Measurements from ENCODE around the gene IGF2BP2.
"Not testable (repeated sequence)": the region's sequence is repeated elsewhere in the genome, so short reads cannot be mapped to it uniquely, and the experiment has no call there.

IGF2BP2 gene

DNA sequence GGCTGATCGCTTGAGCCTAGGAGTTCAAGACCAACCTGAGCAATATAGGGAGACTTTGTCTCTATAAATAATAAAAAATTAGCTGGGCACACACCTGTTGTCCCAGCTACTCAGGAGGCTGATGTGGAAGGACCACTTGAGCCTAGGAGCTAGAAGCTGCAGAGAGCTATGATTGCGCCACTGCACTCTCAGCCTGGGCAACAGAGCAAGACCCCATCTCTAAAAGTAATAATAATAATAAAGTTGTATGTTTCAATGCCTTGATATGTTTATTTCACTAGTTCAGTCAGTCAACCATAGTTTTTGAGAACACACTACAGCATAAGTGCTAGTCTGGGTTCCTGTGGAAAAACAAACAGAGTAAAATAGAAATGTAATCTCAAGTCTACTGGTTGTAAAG is 36.5 kb downstream of the IGF2BP2 start:
- H2AFZ ChIP-seq (ENCODE audit: low read length), result no peak overlapping the region
- no peak overlapping the region for H3K27ac ChIP-seq (ENCODE audit: low read length)
- TF ChIP-seq, protein P1, sequence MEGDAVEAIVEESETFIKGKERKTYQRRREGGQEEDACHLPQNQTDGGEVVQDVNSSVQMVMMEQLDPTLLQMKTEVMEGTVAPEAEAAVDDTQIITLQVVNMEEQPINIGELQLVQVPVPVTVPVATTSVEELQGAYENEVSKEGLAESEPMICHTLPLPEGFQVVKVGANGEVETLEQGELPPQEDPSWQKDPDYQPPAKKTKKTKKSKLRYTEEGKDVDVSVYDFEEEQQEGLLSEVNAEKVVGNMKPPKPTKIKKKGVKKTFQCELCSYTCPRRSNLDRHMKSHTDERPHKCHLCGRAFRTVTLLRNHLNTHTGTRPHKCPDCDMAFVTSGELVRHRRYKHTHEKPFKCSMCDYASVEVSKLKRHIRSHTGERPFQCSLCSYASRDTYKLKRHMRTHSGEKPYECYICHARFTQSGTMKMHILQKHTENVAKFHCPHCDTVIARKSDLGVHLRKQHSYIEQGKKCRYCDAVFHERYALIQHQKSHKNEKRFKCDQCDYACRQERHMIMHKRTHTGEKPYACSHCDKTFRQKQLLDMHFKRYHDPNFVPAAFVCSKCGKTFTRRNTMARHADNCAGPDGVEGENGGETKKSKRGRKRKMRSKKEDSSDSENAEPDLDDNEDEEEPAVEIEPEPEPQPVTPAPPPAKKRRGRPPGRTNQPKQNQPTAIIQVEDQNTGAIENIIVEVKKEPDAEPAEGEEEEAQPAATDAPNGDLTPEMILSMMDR (IDR thresholded peaks at IDR 0.05; ENCODE audit: low read length), result no peak
- TF ChIP-seq EZH2 (optimal IDR thresholded peaks at IDR 0.05; ENCODE audit: low read depth, low read length), result no peak
- no peak for TF ChIP-seq EZH2phosphoT487 (IDR thresholded peaks at IDR 0.05; ENCODE audit: low read length)
- H3K4me2 ChIP-seq (ENCODE audit: low read depth, low read length), result no peak overlapping the region
- H3K9ac ChIP-seq (ENCODE audit: low read length), result no peak overlapping the region
- no peaks in the 10 kb centered on the region for H3K27me3 ChIP-seq (replicated peaks; ENCODE audit: insufficient read depth, low read length)
- DNase-seq, result no peak
- no peak overlapping the region for H3K4me3 ChIP-seq (ENCODE audit: low read length)
- no peaks in the 10 kb centered on the region for H3K36me3 ChIP-seq (replicated peaks; ENCODE audit: insufficient read depth, low read length)
- H3K4me1 ChIP-seq (ENCODE audit: low read length), result no peaks in the 10 kb centered on the region
- H4K20me1 ChIP-seq (ENCODE audit: insufficient read depth, low read length), result no peaks in the 10 kb centered on the region
- no peaks in the 10 kb centered on the region for H3K9me3 ChIP-seq (replicated peaks; ENCODE audit: insufficient read depth, low read length)
- H3K9me2 ChIP-seq (replicated peaks; ENCODE audit: insufficient read depth, low read length), result no peaks in the 10 kb centered on the region
- H3F3A ChIP-seq (ENCODE audit: insufficient read depth, low read length), result no peaks in the 10 kb centered on the region
- H3K79me2 ChIP-seq (ENCODE audit: low read length), result peaks cover 20% of the 10 kb centered on the region

DNA sequence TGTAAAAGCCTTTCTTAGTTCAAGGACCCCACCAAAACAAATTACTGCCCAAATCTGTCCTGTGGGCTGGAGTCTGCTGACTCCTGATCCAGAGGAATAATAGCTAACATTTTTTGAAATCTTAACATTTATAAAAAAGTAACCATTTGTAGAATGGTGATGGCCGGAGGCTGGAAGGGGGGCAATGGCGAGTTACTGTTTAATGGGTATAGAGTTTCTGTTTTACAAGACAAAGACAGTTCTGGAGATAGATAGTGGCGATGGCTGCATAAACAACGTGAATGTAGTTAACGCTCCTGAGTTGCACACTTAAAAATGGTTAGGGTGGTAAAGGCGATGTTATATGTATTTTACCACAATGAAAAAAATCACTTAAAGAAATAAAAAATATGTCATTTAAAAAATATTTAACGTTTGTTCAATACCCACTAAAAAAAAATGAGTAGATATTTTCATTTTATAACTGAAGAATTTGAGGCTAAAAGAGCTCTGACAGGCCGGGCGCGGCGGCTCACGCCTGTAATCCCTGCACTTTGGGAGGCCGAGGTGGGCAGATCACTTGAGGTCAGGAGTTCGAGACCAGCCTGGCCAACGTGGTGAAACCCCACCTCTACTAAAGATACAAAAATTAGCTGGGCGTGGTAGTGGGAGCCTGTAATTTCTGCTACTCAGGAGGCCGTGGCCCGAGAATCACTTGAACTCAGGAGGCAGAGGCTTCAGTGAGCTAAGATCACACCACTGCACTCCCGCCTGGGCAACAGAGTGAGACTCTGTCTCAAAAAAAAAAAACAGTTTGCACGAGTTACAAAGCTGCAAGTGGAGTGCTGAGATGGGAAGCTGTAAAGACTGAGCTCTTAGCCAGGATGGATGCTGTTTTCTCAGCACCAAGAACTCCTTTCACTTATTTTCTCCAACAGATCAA is 37.6 kb downstream of the IGF2BP2 start:
- H3K4me1 ChIP-seq (ENCODE audit: low read length), result no peaks in the 10 kb centered on the region
- H3K9me3 ChIP-seq (replicated peaks; ENCODE audit: insufficient read depth, low read length), result no peaks in the 10 kb centered on the region
- peaks cover 14% of the 10 kb centered on the region; the same call in 1 of the 2 replicates for H3K79me2 ChIP-seq (ENCODE audit: low read length)
- H3K27ac ChIP-seq (ENCODE audit: low read length), result no peak overlapping the region
- no peaks in the 10 kb centered on the region for H3K27me3 ChIP-seq (replicated peaks; ENCODE audit: insufficient read depth, low read length)
- TF ChIP-seq EZH2phosphoT487 (IDR thresholded peaks at IDR 0.05; ENCODE audit: low read length), result no peak
- no peaks in the 10 kb centered on the region for H3K36me3 ChIP-seq (replicated peaks; ENCODE audit: insufficient read depth, low read length)
- H3K9me2 ChIP-seq (replicated peaks; ENCODE audit: insufficient read depth, low read length), result no peaks in the 10 kb centered on the region
- no peak overlapping the region for H3K4me2 ChIP-seq (ENCODE audit: low read depth, low read length)
- DNase-seq, result no peak
- H4K20me1 ChIP-seq (ENCODE audit: insufficient read depth, low read length), result no peaks in the 10 kb centered on the region
- no peak overlapping the region for H3K9ac ChIP-seq (ENCODE audit: low read length)
- no peaks in the 10 kb centered on the region for H3F3A ChIP-seq (ENCODE audit: insufficient read depth, low read length)
- no peak overlapping the region for H2AFZ ChIP-seq (ENCODE audit: low read length)
- H3K4me3 ChIP-seq (ENCODE audit: low read length), result no peak overlapping the region

DNA sequence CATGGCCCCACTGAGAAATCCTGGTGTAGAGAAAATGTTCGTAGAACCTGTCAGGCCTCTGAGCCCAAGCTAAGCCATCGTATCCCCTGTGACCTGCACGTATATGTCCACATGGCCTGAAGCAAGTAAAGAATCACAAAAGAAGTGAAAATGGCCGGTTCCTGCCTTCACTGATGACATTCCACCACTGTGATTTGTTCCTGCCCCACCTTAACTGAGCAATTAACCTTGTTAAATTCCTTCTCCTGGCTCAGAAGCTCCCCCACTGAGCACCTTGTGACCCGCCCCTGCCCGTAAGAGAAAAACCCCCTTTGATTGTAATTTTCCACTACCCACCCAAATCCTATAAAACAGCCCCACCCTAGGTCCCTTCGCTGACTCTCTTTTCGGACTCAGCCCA is 38.6 kb downstream of the IGF2BP2 start:
- H3K4me1 ChIP-seq (ENCODE audit: low read length), result not testable (repeated sequence)

DNA sequence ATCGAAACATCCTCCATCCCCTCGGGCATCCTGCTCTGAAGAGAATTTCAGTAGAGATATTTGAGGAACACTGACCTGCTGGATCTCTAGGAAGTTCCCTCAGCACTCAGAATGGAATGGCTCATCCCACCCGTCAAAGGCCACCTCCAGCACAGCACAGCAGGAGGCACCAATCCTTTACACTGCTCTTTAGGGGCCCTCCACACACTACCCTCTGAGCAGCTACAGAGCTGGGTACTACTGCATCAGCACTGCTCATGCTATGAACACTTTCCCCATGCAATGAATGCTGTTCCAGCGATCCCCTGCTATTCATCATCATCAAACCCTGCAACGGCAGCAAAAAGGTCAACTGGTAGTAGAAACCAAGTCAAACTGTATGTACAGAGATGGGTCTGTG is 40.5 kb downstream of the IGF2BP2 start:
- Histone ChIP-seq H3K9me2 (replicated peaks; ENCODE audit: insufficient read depth, low read length) (no peaks in the 10 kb centered on the region), H3K4me2 (ENCODE audit: low read depth, low read length) (no peak overlapping the region), H3K4me1 (ENCODE audit: low read length) (0 out of 2 replicates have a peak, but pooled peaks cover under 1% of the 10 kb centered on the region), H3K9ac (ENCODE audit: low read length) (no peak overlapping the region), H3K36me3 (replicated peaks; ENCODE audit: insufficient read depth, low read length) (no peaks in the 10 kb centered on the region), H3K27me3 (replicated peaks; ENCODE audit: insufficient read depth, low read length) (no peaks in the 10 kb centered on the region), H3K27ac (ENCODE audit: low read length) (no peak overlapping the region), H2AFZ (ENCODE audit: low read length) (no peak overlapping the region), H3K79me2 (ENCODE audit: low read length) (peaks cover 5% of the 10 kb centered on the region; the same call in 1 of the 2 replicates), H3K4me3 (ENCODE audit: low read length) (no peak overlapping the region), H3K9me3 (replicated peaks; ENCODE audit: insufficient read depth, low read length) (no peaks in the 10 kb centered on the region), H3F3A (ENCODE audit: insufficient read depth, low read length) (no peaks in the 10 kb centered on the region), H4K20me1 (ENCODE audit: insufficient read depth, low read length) (no peaks in the 10 kb centered on the region)
- no peak for TF ChIP-seq EZH2phosphoT487 (IDR thresholded peaks at IDR 0.05; ENCODE audit: low read length)
- DNase-seq, result no peak

More for the DNA sequence above, 38.6 kb downstream of the IGF2BP2 start:
- H2AFZ ChIP-seq (ENCODE audit: low read length); H3F3A ChIP-seq (ENCODE audit: insufficient read depth, low read length); H3K36me3 ChIP-seq (replicated peaks; ENCODE audit: insufficient read depth, low read length); H3K4me3 ChIP-seq (ENCODE audit: low read length); DNase-seq; H3K27me3 ChIP-seq (replicated peaks; ENCODE audit: insufficient read depth, low read length); H3K9me2 ChIP-seq (replicated peaks; ENCODE audit: insufficient read depth, low read length); H3K4me2 ChIP-seq (ENCODE audit: low read depth, low read length); H3K79me2 ChIP-seq (ENCODE audit: low read length); H4K20me1 ChIP-seq (ENCODE audit: insufficient read depth, low read length); H3K27ac ChIP-seq (ENCODE audit: low read length); H3K9ac ChIP-seq (ENCODE audit: low read length); H3K9me3 ChIP-seq (replicated peaks; ENCODE audit: insufficient read depth, low read length): not testable (repeated sequence)

Data from MM.1S (cell line).